HG03280 (cell line): Measurements from ENCODE around the gene GPR141.

Source experiments
- ATAC-seq: cut with Tn5 transposase; IDR thresholded peaks from one replicate; pipeline ENCODE4 v1.9.1; 2021; ENCODE audit warnings: mild to moderate bottlenecking, moderate library complexity; ENCODE audit not compliant: unreplicated experiment

GPR141 gene

GRCh38 chr7:37775921-37776320, 92.4 kb downstream of the GPR141 start:
- no peak for ATAC-seq

GRCh38 chr7:37781156-37781555, 97.6 kb downstream of the GPR141 start:
- ATAC-seq: no peak

GRCh38 chr7:37782166-37782565, 98.6 kb downstream of the GPR141 start:
- ATAC-seq: no peak

- no peak for ATAC-seq
Observed at GRCh38 chr7:37784015-37784414, 100.4 kb downstream of the GPR141 start.

GRCh38 chr7:37786741-37787569, 103.4 kb downstream of the GPR141 start:
- peak; percentile 89 for ATAC-seq
